Islet precursor cell (in vitro differentiated cells): ENCODE measurements around the gene BMF.

Experiments
- DNase-seq: peaks from one replicate; pipeline ENCODE4 v3.0.0-alpha.2; 2018

BMF gene

DNA sequence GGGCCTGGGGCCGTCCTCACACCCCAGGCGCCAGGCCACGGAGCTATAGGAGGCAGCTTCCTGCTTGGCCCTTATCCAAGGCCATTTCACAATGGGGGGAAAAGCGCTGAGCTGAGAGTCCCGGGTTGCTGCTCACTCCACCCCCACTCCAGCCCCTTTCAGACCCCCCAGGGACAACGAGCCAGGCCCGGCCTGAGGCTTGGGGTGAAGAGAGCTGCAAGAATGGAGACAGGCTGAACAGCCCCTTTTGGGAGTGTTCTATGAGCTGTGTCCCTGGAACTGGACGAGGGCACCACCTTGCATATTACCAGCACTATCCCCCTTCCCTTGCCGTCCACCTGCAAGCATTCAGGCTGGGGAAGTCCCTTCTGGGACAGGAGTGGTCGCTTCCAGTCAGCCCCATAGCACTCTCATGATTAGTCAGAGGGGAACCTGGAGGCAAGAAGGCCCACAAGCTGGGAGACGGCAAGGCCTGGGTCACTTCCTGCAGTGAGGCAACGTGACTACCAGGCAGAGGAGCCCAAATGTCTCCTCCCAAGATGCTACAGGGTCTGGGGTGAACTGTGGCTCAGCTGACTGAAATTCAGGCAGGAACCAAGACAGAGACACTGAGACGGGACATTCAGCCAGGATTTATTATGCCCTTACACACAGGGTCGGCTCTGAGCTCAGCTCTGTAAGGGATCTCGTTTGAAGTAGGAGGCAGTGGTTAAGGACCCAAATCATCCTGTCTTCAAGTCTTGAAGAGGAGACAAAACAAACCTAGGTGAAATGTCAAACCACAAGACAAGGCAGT lies 61.1 kb downstream of the BMF start:
- peak; percentile 76 for DNase-seq

DNA sequence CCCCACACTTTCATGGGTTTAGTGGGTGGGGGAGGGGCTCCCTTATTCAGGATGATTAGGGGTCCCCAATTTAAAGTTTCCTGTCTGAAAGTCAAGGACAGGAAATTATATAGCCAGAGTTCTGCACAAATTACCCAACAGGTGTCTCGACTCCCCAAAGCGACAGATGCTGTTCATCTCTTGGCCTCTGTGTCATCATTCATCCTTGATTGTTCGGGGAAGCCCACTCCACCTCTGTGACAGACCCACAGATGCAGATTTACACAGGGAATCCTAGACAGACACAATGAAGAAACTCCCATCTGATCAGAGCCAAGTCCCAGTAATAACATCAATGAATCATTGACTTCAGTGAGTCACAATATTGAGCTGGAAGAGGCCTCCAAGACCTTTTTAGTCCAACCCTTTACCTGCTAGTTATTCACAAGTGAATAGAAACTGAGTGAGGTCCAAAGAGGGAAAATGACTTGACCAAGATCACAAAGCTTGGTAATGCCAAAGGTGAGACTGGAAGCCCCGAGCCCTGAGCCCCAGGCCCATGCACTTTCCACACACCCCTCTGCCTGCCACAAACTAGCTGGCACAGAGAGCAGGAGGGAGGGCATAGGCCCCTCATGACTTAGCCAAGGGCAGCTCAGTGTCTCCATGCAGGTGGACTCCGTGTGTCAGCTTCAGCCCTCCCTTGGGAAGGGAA lies 61.8 kb downstream of the BMF start:
- peak; percentile 14 for DNase-seq

DNA sequence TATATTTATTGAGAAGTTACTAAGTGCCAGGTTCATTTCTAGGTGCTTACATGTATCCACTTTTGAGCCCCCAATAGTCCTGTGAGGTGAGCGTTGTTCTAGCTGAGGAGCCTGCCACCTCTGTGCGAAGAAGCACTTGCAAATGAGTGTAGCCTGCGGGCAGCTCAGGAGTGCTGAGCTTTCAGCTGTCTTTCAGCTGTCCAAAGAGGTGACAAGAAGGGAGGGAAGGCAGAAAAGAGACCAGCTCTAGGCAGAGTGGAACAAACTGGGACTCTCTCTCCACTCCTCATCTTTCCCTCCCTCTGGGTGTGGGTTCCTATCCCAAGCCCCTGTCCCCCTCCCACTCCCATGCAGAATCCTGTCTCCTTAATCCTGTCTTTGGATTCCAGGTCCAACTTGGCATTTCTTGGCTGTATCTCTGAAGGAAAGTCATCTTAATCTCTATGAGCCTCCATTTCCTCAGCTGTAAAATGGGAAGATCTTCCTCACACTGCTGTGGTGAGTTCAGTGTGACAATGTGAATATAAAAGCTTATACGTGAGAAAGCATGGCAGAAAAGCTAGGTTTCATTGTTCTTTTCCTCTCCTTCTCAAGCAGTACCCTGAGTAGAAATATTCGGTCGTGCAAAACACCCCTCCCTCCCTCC lies 63.0 kb downstream of the BMF start:
- DNase-seq: peak; percentile 78

DNA sequence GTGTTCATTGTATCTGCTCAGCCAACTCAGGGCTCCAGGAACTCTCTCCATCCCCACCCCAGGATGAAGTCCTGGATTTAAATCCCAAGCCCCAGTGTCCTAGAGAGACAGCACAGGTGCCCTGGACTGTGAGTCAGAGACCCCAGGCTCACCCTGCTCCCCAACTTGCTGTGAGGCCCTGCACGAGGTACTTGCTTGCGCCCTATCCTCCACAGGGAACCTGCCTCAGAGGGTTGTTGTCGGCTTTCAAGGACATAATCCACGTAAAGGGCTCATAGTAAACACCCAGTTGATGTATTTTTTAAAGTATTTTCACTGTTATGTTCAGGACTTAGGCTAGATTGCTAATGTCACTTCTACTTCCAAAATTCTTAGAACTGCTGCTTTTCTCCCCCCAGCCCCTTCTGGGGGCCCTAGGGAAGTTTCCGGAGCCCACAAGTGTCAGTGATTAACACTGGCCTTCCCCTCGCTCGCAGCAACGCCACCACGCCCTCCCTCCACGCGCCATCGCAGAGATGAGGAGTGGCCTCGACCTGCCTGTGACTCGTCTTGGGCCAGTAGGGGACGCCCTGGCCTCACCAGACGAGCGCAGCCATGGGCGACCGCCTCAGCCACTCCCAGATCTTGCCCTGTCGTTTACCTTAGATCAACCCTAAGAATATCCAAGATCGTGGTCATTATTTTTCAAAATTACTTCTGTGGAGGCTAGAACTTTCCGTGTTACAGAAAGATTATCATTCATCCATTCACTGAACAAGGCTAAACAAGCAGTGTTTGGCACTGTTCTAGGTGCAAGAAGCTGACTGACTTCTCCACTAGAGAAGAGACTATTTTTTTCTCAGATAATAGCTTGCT lies 63.7 kb downstream of the BMF start:
- DNase-seq: peak; percentile 92

DNA sequence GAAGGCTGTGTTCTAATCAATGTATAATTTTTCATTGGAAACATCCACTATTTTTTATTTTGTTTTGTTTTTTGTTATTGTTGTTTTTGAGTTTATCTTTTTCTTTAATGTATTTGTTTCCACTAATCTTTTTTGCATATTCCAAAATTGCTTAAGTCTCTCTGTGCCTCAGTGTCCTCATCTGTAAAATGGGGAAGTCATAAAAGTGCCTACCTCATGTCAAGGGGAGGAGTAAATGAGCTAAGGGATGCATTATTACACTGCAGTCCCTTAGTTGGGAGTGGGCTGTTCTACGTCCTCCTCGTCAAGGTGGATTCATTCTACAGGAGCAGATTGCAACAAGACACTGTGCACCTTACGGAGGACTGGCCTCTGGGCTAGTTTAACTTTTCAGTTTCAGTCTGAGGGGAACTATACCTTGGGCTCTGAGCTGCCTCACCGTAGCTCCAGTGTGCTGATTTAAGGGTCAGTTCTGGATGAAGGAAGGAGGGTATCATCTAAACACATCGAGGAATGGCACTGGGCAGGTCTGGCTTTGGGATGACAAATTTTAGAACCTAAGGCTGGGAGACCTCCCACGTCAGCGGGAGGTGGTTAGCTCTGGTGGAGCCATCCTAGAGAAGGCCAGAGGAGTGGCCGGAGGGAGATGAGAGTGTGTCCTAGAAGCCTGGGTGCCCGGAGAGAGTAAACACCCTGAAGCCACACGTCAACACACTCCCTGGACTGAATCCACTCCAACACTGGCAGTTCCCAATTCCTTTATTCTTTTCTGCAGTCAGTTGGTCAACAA lies 64.6 kb downstream of the BMF start:
- peak; percentile 27 for DNase-seq

DNA sequence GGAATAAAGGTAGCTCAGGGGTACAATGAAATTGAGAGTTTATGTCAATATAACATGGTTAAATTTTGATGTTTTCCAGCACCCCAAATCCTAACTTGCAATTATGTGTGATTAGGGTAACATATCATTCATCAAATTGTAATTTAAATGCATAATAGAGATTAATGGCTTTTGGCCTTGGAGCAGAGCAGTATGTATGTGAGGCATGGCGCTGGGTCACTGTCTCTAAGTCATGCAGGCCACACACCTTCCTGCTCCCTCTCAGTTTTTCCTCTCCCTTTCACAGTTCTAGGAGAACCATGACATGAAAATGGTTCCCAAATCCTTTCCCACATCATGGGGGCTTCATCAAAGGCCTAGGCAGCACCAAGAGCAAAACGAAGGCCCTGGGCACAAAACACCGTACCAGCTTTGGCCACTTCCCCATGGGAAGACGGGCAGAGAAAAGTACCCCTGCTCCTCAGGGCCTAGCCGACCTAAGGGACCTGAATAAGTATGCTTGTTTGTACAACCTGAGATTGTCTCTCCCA lies 65.8 kb downstream of the BMF start:
- peak; percentile 14 for DNase-seq

DNA sequence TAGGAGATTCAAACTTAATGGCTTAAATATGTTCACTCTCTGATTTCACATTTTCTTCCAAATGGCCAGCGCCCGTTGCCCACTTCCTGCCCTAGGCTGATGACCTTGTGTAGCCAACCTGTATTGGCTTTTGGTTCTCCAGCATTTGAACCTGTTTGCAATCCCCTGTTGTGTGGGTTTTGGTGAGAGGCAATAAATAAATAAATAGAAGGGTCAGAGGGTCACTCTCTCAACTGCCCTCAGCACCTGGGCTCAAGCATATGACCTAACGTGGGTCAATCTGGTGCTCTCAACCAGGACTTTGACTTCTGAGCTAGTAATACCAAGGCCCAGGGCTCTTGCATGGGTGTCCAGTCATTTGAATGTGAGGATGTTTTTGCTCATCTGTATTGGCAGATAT lies 67.9 kb downstream of the BMF start:
- peak; percentile 24 for DNase-seq

DNA sequence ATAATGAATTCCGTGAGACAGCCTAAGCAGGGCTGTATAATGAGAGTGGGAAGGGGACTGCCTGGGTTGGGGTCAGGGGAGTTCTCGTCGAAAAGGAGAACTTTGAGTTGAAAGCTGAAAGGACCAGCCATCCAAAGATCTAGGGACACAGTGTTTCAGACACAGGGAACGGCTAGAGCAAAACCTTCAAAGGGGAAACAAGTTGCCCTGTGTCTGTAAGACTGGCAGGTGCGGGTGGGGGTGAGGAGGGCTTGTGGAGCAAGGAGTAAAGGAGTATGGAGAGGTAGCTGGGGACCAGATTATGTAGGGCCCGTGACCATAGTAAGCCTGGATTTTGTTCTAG lies 68.4 kb downstream of the BMF start:
- DNase-seq: peak; percentile 38

DNA sequence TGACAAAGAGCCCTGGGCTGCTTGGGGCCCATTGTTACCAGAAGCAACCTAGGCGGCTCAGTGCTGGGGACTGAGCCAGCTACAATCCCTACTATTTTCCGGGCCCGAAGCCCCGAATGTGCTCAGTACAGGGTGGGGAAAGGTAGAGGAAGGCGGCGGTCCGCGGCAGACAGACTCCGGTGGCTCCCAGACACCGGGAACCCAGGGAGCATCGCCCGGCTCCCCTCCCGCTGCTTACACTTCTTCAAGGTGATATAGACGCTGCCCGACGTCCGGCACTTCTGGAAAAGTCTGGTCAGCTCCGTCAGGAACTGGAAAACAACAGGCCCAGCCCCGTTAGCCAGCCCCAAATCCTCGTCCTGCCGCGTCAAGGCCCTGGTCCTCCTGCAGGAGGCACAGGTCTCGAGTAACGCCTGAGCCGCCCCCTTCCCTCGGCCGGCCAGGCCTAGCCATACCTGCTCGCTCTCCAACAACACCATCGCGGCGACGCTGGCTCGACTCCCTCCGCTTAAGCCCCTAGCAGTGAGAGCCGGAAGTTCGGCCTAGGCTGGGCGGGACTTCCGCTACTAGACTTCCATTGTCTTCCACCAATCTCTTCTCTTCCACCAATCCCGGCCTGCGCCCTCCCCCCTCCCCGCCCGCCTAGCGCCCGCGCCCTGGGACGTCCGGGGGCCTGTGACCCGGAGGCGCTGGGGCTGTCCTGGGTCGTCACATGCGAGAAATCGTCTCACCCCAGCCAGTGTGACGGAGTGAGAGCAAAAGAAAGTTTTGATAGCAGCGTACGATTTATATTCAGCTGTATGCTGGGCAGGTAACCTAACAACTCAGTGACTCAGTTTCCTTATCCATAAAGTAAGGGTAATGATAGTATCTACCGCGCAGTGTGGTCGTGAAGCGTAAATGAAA lies 69.8 kb downstream of the BMF start, which contains the start of gene SRP14:
SRP14 (minus strand) TSS at position 544 of the 906 bp plus-strand sequence; CDS start at position 479, 65 bp downstream.
- DNase-seq: peak; percentile 97

DNA sequence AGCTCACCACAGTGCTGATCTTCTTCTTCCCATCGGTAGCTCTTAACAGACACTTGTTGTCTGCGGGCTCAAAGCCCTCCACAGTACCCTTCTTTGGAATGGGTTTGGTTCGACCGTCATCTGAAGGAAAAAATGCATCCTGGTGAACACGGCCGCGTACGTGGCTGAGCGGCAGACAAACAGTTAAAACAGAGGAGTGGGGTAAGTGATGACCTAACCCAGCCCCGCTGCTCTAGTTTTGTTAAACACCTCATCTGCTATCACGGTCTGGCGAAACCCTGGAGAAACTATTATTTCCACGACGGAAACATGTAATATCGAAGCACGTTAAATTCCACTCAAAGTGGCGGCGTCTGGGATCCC lies 70.4 kb downstream of the BMF start:
- peak; percentile 67 for DNase-seq
